ENCODE measurements around the gene RTEL1.

RTEL1 gene

DNA sequence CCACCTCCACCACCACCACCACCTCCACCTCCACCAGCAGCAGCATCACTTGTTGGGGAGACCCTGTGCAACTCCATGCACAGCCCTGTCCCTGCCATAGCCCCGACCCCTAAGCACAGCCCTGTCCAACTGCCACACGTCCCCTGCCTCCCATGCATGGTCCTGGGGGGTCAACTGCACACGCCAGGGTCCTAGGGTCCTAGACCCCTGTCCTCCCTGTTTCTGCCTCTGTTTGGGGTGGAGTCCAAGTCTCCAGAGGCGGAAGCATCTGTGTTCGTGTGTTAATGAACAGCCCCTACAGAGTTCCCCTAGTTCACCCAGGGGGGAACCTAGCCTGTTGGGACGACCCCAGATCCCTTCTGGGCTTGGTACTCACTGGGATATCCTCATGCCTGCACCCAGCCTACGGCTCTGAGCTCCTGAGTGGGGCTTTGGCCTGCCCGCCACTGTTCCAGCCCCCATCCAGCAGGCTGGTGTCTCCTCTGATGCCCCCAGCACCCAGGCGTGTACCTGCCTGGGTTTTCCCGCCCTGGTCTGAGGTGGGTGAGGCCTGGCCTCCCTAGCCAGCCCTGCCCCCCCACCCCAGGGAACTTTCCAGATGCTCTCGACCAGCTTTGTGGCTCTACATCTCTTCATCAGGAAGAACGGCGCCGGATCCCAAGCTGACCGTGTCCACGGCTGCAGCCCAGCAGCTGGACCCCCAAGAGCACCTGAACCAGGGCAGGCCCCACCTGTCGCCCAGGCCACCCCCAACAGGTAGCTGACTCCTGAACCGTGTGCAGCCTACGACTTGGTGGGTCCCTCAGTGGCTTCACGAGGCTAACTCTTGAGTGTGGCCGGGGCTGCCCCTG lies 35.8 kb downstream of the RTEL1 start:
- no peaks in the 10 kb centered on the region for H3K27me3 Mint-ChIP-seq
- DNase-seq (no peak), ATAC-seq (no peak)
- no peaks in the 10 kb centered on the region for H3K9me3 Mint-ChIP-seq
- H3K27ac Mint-ChIP-seq: peak overlapping the region in 1 of 2 donors; percentile 99
- peak overlapping the region in 1 of 2 donors; percentile 61 for H3K4me3 Mint-ChIP-seq
- peaks cover 44% of the 10 kb centered on the region for H3K4me1 Mint-ChIP-seq

DNA sequence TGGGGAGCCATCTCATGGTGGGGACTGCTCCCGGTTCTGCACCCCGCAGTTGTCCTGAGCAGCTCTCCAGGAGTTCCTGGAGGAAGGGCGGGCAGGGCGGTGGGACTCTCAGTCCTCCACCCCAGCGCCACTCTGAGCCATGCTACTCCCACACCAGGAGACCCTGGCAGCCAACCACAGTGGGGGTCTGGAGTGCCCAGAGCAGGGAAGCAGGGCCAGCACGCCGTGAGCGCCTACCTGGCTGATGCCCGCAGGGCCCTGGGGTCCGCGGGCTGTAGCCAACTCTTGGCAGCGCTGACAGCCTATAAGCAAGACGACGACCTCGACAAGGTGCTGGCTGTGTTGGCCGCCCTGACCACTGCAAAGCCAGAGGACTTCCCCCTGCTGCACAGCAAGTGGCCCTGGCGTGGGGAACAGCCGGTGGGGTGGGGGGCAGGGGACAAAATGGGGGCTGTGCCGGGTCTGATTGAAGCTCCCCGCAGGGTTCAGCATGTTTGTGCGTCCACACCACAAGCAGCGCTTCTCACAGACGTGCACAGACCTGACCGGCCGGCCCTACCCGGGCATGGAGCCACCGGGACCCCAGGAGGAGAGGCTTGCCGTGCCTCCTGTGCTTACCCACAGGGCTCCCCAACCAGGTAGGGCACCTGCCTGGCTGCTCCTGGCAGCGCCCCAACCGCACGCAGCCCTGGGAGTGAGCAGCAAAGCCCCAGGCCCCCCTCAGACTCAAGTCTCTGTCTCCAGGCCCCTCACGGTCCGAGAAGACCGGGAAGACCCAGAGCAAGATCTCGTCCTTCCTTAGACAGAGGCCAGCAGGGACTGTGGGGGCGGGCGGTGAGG lies 36.7 kb downstream of the RTEL1 start:
- no peak overlapping the region for H3K4me3 Mint-ChIP-seq
- no peak overlapping the region for H3K27ac Mint-ChIP-seq
- peaks cover 53% of the 10 kb centered on the region for H3K4me1 Mint-ChIP-seq
- DNase-seq (no peak), ATAC-seq (no peak)
- no peaks in the 10 kb centered on the region for H3K9me3 Mint-ChIP-seq
- no peaks in the 10 kb centered on the region for H3K27me3 Mint-ChIP-seq

DNA sequence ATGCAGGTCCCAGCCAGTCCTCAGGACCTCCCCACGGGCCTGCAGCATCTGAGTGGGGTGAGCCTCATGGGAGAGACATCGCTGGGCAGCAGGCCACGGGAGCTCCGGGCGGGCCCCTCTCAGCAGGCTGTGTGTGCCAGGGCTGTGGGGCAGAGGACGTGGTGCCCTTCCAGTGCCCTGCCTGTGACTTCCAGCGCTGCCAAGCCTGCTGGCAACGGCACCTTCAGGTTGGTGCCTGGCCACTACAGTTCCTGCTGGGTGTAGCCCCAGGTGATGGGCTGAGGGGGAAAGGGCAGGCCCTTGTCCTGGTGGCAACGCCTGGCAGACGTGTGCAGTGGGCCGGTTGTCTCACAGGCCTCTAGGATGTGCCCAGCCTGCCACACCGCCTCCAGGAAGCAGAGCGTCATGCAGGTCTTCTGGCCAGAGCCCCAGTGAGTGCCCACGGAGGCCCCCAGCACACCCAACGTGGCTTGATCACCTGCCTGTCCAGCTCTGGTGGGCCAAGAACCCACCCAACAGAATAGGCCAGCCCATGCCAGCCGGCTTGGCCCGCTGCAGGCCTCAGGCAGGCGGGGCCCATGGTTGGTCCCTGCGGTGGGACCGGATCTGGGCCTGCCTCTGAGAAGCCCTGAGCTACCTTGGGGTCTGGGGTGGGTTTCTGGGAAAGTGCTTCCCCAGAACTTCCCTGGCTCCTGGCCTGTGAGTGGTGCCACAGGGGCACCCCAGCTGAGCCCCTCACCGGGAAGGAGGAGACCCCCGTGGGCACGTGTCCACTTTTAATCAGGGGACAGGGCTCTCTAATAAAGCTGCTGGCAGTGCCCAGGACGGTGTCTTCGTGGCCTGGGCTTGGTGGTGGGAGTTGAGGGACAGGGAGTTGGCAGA lies 37.6 kb downstream of the RTEL1 start:
- Mint-ChIP-seq H3K27ac (peak overlapping the region in 1 of 2 donors; percentile 44), H3K4me3 (peak overlapping the region in 1 of 2 donors; percentile 67), H3K9me3 (no peaks in the 10 kb centered on the region), H3K4me1 (peaks cover 62% of the 10 kb centered on the region), H3K27me3 (no peaks in the 10 kb centered on the region)
- ATAC-seq (no peak), DNase-seq (no peak)

DNA sequence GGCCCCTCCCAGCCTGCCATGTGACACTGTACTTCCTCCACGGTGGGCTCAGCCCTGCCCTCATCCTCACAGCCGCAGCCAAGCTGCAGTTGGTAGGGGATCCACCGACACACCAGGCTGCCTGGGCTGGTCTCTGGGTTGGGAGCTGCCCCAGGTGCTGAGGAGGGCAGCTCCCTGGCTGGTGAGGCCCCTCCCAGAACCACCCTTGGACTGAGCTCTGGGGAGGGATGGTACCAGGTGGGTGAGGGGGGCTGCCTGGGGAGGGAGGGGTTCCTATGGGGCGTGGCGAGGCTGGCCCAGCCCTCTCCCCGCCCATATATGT lies 38.2 kb downstream of the RTEL1 start:
- Mint-ChIP-seq H3K4me3 (peak overlapping the region in 1 of 2 donors; percentile 67), H3K9me3 (no peaks in the 10 kb centered on the region), H3K4me1 (peaks cover 60% of the 10 kb centered on the region), H3K27ac (peak overlapping the region in 1 of 2 donors; percentile 44), H3K27me3 (no peaks in the 10 kb centered on the region)
- DNase-seq: no peak
- ATAC-seq: peak; percentile 61

DNA sequence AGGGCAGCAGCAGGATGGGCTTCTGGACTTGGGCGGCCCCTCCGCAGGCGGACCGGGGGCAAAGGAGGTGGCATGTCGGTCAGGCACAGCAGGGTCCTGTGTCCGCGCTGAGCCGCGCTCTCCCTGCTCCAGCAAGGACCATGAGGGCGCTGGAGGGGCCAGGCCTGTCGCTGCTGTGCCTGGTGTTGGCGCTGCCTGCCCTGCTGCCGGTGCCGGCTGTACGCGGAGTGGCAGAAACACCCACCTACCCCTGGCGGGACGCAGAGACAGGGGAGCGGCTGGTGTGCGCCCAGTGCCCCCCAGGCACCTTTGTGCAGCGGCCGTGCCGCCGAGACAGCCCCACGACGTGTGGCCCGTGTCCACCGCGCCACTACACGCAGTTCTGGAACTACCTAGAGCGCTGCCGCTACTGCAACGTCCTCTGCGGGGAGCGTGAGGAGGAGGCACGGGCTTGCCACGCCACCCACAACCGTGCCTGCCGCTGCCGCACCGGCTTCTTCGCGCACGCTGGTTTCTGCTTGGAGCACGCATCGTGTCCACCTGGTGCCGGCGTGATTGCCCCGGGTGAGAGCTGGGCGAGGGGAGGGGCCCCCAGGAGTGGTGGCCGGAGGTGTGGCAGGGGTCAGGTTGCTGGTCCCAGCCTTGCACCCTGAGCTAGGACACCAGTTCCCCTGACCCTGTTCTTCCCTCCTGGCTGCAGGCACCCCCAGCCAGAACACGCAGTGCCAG lies 38.7 kb downstream of the RTEL1 start, which contains the start of gene TNFRSF6B:
Gene TNFRSF6B, plus strand, starts transcription at position 25 of the 729 bp plus-strand sequence. Its CDS starts 116 bp downstream, at position 141.
- Mint-ChIP-seq H3K27me3 (no peaks in the 10 kb centered on the region), H3K4me3 (peak within 1 kb of the TSS; percentile 9 to 67), H3K4me1 (peaks cover 56% of the 10 kb centered on the region), H3K27ac (peak within 1 kb of the TSS in 1 of 2 donors; percentile 93), H3K9me3 (no peaks in the 10 kb centered on the region)
- DNase-seq (peak in 1 of 2 donors; percentile 12), ATAC-seq (peak; percentile 34)

GRCh38 chr20:63697357-63697867 lies 39.3 kb downstream of the RTEL1 start:
- Mint-ChIP-seq H3K9me3 (no peaks in the 10 kb centered on the region), H3K4me1 (peaks cover 56% of the 10 kb centered on the region), H3K27me3 (no peaks in the 10 kb centered on the region), H3K27ac (peak overlapping the region in 1 of 2 donors; percentile 93), H3K4me3 (peak overlapping the region; percentile 9 to 67)
- DNase-seq (peak in 1 of 2 donors; percentile 13), ATAC-seq (no peak)

DNA sequence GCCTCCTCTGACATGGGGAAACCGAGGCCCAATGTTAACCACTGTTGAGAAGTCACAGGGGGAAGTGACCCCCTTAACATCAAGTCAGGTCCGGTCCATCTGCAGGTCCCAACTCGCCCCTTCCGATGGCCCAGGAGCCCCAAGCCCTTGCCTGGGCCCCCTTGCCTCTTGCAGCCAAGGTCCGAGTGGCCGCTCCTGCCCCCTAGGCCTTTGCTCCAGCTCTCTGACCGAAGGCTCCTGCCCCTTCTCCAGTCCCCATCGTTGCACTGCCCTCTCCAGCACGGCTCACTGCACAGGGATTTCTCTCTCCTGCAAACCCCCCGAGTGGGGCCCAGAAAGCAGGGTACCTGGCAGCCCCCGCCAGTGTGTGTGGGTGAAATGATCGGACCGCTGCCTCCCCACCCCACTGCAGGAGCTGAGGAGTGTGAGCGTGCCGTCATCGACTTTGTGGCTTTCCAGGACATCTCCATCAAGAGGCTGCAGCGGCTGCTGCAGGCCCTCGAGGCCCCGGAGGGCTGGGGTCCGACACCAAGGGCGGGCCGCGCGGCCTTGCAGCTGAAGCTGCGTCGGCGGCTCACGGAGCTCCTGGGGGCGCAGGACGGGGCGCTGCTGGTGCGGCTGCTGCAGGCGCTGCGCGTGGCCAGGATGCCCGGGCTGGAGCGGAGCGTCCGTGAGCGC lies 39.9 kb downstream of the RTEL1 start:
- peak in 1 of 2 donors; percentile 12 for DNase-seq
- Mint-ChIP-seq H3K4me3 (peak overlapping the region in 1 of 2 donors; percentile 57), H3K4me1 (peaks cover 56% of the 10 kb centered on the region), H3K27me3 (no peaks in the 10 kb centered on the region), H3K9me3 (no peaks in the 10 kb centered on the region), H3K27ac (peak overlapping the region; percentile 57 to 93)
- ATAC-seq: no peak

DNA sequence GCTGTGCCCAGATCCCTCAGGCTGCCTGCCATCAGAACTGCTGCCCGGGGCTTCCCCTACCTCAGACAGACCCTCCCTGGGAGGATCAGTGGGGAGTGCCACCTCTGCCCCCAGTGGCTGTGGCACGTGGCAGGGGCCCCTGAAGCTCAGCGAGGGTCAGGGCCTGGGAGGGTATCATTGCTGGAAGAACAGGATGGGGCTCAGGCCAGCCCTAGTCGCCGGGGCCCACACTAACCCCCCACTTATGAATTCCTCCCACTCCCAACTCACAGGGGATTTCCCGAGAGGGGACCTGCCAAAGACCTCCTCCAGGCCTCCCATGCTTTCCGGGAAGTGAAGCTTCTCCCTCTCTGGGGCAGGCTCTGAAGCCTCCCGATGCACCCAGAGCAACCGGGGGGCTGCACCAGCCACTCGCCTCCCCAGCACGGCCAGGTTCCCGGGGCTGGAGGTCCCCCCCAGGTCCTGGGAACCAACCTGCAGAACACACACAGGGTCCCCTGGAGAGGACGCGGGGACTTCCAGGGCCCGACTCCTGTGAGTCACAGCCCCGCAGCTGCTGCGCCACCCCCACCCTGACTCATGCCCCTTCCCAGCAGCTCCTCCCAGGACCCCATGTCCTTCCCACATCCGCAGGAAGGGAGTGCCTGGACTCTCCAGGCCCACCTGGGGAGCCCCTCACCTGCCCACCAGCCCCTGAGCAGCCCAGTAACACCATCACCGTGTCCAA lies 40.8 kb downstream of the RTEL1 start:
- peak overlapping the region in 1 of 2 donors; percentile 70 for H3K4me3 Mint-ChIP-seq
- ATAC-seq (peak; percentile 45), DNase-seq (peak in 1 of 2 donors; percentile 44)
- peaks cover 55% of the 10 kb centered on the region for H3K4me1 Mint-ChIP-seq
- no peaks in the 10 kb centered on the region for H3K27me3 Mint-ChIP-seq
- peak overlapping the region in 1 of 2 donors; percentile 95 for H3K27ac Mint-ChIP-seq
- no peaks in the 10 kb centered on the region for H3K9me3 Mint-ChIP-seq

GRCh38 chr20:63699466-63700198 lies 41.5 kb downstream of the RTEL1 start:
- DNase-seq (no peak), ATAC-seq (peak; percentile 8)
- H3K27me3 Mint-ChIP-seq: no peaks in the 10 kb centered on the region
- peak overlapping the region in 1 of 2 donors; percentile 95 for H3K27ac Mint-ChIP-seq
- H3K4me3 Mint-ChIP-seq: peak overlapping the region in 1 of 2 donors; percentile 70
- H3K9me3 Mint-ChIP-seq: no peaks in the 10 kb centered on the region
- peaks cover 56% of the 10 kb centered on the region for H3K4me1 Mint-ChIP-seq

DNA sequence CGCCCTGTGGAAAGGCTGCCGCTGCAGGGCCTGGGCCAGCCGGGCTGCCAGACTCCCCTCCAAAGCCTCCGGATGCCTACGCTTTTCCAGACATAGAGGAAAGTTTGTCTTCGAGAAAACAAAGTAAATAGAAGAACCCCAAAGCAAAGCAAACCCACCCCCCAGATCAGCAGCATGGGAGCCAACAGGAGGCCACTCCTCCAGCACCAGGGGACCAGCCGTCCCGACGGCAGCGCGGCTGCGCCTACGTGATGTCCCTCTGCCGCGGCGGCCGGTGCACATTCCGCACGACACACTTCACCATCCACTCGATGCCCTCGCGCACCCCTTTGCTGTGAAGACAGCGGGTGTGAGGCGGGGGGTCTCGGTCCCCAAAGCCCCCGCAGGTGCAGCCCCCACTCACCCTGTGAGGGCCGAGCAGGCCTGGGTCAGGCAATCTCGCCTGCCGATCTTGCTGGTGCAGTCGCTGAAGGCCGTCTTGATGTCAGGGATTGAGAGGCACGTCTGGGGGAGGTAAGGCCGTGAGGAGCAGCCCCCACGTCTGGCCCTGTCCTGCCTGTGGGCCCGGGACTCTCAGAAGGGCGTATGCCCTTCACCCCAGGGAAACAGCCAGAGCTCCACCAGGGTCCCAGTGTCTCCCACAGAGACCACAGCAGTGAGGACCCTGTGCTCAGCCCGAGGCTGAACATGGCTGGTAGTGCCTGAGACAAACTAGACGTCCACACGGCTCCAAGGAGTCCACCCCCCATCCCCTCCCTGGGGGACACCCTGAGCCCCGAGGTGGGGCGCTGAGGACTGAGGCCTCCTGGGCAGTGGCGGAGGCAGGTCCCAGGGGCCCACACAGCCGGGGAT lies 42.3 kb downstream of the RTEL1 start:
- Mint-ChIP-seq H3K9me3 (no peaks in the 10 kb centered on the region), H3K27ac (peak overlapping the region in 1 of 2 donors; percentile 95)
- DNase-seq: peak in 1 of 2 donors; percentile 16

GRCh38 chr20:63701051-63701328 lies 42.9 kb downstream of the RTEL1 start:
- no peak for ATAC-seq
- H3K9me3 Mint-ChIP-seq: no peaks in the 10 kb centered on the region

More for the DNA sequence above, 42.3 kb downstream of the RTEL1 start:
- H3K27me3 Mint-ChIP-seq: no peaks in the 10 kb centered on the region
- peaks cover 64% of the 10 kb centered on the region for H3K4me1 Mint-ChIP-seq
- peak overlapping the region in 1 of 2 donors; percentile 21 for H3K4me3 Mint-ChIP-seq
- peak; percentile 9 for ATAC-seq

DNA sequence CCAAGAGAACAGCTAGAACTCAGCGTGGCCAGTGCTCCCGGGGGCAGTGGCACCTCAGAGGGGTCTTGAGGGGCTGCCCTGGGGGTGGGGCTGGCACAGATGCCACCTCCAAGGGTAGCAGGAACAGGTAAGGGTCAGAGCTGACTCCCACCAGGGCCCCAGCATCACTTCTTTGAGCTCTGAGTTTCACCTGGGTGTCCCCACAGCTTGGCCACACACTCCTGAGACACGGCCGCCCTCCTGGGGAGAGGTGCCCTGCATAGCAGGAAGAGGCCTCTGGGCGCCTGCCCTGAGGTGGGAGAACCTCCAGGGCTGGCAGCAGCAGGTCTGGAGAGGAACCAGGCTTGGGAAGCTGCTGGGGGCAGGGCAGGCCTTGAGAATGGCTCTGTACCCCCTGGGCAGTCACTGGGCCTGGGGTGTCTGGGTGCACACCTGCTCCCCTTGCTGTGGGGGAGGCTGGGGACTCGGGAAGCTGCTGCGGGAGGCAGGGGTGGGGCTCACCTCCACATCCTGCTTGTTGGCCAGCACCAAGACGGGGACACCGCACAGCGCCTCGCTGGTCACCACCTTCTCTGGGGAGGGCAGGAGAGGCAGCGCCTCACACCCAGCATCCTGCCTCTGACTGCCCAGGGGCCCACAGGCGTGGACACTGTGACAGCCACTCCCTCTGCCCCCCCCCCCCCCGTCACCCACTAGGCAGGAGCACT lies 43.4 kb downstream of the RTEL1 start:
- no peaks in the 10 kb centered on the region for H3K9me3 Mint-ChIP-seq
- peak overlapping the region in 1 of 2 donors; percentile 27 for H3K27ac Mint-ChIP-seq
- H3K27me3 Mint-ChIP-seq: no peaks in the 10 kb centered on the region
- peaks cover 67% of the 10 kb centered on the region for H3K4me1 Mint-ChIP-seq
- no peak for ATAC-seq
- DNase-seq: peak in 1 of 2 donors; percentile 12
- no peak overlapping the region for H3K4me3 Mint-ChIP-seq

More at GRCh38 chr20:63701051-63701328, 42.9 kb downstream of the RTEL1 start:
- no peak overlapping the region for H3K4me3 Mint-ChIP-seq
- no peak for DNase-seq
- H3K27ac Mint-ChIP-seq: no peak overlapping the region
- no peaks in the 10 kb centered on the region for H3K27me3 Mint-ChIP-seq
- peaks cover 67% of the 10 kb centered on the region for H3K4me1 Mint-ChIP-seq

Measured in stimulated activated naive CD8-positive, alpha-beta T cell treated with anti-CD3 and anti-CD28 coated beads, Interleukin-15, amount 100 ng/mL, for 72 hours (primary cell).